HCT116 (cell line): ENCODE results near the gene UBQLN4.

Source experiments
- POLR2A ChIP-seq: IDR thresholded peaks from 2 replicates; pipeline ENCODE4 v1.7.0; 2011; ENCODE audit warnings: borderline replicate concordance; ENCODE audit not compliant: insufficient read depth, insufficient read length; ENCODE audit errors: extremely low read depth
- TF ChIP-seq, protein P1 (sequence below), 3 experiments: fragments of 200-600 bp in 1 of 3; sonication (generic) in 1 of 3; IDR thresholded peaks in 2 of 3; conservative IDR thresholded peaks in 1 of 3; 2 replicates each; pipeline ENCODE4 v1.5.1; 2012 to 2017; ENCODE audit warnings: low read depth in 2 of 3, low read length in 2 of 3, antibody characterized with exemption in 1 of 3, borderline replicate concordance in 1 of 3, control low read depth in 1 of 3, mild to moderate bottlenecking in 1 of 3, mixed read lengths in 1 of 3, mixed run types in 1 of 3, moderate library complexity in 1 of 3; ENCODE audit not compliant: insufficient read depth in 1 of 3

DNA sequence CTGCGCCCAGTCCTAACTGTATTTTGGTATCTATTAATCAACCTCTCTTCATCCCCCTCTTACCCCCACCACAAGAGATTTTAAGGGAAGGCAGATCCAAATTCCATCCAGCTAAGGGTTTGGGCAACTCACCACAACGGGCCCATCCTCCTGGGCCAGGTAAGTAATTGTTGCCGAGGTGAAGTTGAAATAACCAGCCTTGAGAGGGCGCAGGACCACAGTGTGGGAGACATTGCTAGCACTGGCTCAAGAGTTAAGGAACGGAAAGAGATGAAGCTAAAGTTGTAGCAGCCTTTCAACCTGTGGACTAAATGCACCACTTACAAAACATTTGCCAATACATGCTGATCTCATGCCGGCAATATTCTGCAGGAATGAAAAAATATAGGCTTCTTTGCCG lies 38.8 kb downstream of the UBQLN4 start:
- TF ChIP-seq POLR2A, result no peak
- TF ChIP-seq, protein P1, sequence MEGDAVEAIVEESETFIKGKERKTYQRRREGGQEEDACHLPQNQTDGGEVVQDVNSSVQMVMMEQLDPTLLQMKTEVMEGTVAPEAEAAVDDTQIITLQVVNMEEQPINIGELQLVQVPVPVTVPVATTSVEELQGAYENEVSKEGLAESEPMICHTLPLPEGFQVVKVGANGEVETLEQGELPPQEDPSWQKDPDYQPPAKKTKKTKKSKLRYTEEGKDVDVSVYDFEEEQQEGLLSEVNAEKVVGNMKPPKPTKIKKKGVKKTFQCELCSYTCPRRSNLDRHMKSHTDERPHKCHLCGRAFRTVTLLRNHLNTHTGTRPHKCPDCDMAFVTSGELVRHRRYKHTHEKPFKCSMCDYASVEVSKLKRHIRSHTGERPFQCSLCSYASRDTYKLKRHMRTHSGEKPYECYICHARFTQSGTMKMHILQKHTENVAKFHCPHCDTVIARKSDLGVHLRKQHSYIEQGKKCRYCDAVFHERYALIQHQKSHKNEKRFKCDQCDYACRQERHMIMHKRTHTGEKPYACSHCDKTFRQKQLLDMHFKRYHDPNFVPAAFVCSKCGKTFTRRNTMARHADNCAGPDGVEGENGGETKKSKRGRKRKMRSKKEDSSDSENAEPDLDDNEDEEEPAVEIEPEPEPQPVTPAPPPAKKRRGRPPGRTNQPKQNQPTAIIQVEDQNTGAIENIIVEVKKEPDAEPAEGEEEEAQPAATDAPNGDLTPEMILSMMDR (IDR thresholded peaks at IDR 0.05 in 2 of 3, conservative IDR thresholded peaks at IDR 0.05 in 1 of 3; ENCODE audit: borderline replicate concordance in 1 of 3, insufficient read depth in 1 of 3, low read depth in 2 of 3, low read length in 2 of 3), result no peak
